HG02571 (cell line): ENCODE data around the gene ITGB4.
"Not testable (repeated sequence)": the region's sequence is repeated elsewhere in the genome, so short reads cannot be mapped to it uniquely, and the experiment has no call there.

Experiments
- ATAC-seq: cut with Tn5 transposase; IDR thresholded peaks from one replicate; pipeline ENCODE4 v1.9.1; 2021; ENCODE audit warnings: mild to moderate bottlenecking, moderate library complexity; ENCODE audit not compliant: unreplicated experiment

ITGB4 gene

DNA sequence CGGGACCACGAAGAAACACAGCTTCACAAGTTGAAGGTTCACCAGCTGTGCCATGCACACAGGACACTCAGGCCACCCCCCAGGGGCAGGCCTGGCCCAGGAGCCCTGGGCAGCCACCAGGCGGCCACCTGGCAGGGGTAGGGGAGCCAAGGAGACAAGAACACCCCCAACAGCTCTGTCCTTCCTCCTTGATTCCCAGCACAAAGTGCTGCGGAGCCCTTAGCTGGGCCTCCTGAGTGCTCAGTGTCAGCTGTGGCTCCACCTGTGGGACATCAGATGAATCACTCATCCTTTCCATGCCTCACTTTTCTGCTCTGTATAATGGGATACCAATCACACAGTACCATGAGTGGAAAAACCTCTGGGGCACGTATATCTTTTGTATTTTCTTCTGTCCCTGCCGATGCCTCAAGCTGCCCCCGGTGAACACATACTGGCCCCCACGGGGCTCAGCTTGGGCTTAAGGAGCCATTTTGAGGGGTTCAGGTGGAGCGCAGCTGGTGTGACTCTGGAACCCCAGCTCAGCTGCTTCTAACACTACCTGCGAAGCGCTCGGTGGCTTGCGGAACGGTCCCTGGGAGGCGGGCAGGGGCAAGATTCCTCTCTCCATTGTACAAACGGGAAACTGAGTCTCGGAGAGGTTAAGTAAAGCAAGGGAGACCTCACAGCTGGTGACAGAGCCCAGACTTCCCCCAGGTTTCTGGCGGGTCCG, 31.7 kb downstream of the ITGB4 start:
- no peak for ATAC-seq

DNA sequence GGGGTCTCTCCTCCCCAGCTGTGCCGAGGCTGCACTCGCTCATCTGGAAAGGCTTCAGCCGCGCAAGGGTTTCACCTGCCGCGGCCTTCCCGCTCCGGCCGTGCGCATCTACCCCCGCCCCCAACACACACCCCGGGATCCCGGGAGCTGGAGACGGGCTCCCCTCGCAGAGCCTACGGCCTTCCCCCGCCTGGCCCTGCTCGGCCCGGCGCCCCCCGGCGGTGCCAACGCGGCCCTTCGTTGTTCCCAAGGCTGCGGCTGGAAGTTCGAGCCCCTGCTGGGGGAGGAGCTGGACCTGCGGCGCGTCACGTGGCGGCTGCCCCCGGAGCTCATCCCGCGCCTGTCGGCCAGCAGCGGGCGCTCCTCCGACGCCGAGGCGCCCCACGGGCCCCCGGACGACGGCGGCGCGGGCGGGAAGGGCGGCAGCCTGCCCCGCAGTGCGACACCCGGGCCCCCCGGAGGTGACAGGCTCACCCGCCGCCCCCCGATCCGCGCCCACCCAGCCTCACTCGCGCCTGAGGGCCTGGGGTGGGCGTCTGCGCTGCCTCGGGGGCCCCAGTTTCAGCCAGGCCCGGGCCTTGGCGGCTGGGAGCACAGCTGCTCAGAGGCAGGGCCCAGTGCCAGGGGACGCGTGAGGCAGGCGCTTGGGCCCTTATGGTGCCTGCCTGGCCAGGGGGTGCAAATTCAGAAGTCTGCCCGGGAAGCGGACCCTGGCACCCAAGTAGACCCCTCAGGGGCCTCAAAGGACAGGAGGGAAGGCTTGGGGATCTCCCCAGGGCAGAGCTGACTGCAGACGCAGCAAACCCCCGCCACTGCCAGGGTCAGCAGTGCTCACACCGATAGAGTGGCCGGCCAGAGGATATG, 32.5 kb downstream of the ITGB4 start:
- no peak for ATAC-seq

GRCh38 chr17:75754378-75755204, 33.3 kb downstream of the ITGB4 start:
- ATAC-seq: no peak

GRCh38 chr17:75755205-75755901, 34.1 kb downstream of the ITGB4 start:
- ATAC-seq: no peak

DNA sequence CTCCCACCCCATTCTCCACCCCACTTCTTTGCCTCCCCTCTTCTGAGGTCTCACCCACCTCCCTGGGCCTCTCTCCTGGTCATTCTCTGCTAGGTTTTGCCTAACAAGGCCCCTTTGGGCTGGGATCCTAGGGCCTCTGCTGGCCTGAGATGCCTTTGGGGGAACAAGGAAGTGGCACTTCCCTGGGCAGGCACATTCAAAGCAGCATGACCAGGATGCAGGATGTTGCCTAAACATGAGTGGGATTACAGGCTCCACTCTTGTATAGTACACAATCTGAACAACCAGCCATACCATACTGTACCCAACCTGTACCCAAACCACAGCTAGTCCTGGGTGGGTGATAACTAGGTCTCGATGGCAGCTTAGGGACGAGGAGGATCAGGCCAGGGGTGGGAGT, 34.7 kb downstream of the ITGB4 start:
- ATAC-seq: no peak

DNA sequence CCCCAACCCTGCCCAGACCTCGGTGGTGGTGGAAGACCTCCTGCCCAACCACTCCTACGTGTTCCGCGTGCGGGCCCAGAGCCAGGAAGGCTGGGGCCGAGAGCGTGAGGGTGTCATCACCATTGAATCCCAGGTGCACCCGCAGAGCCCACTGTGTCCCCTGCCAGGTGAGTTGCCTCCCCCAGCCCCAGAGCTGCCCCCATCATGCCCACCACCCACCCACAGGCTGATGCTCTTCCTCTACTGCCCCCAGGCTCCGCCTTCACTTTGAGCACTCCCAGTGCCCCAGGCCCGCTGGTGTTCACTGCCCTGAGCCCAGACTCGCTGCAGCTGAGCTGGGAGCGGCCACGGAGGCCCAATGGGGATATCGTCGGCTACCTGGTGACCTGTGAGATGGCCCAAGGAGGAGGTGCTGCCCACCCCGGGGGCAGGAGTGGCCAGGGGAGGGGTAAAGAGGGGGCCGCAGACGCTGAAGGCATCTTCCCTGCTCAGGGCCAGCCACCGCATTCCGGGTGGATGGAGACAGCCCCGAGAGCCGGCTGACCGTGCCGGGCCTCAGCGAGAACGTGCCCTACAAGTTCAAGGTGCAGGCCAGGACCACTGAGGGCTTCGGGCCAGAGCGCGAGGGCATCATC, 35.3 kb downstream of the ITGB4 start:
- no peak for ATAC-seq

GRCh38 chr17:75757086-75757681, 35.9 kb downstream of the ITGB4 start:
- ATAC-seq: no peak

DNA sequence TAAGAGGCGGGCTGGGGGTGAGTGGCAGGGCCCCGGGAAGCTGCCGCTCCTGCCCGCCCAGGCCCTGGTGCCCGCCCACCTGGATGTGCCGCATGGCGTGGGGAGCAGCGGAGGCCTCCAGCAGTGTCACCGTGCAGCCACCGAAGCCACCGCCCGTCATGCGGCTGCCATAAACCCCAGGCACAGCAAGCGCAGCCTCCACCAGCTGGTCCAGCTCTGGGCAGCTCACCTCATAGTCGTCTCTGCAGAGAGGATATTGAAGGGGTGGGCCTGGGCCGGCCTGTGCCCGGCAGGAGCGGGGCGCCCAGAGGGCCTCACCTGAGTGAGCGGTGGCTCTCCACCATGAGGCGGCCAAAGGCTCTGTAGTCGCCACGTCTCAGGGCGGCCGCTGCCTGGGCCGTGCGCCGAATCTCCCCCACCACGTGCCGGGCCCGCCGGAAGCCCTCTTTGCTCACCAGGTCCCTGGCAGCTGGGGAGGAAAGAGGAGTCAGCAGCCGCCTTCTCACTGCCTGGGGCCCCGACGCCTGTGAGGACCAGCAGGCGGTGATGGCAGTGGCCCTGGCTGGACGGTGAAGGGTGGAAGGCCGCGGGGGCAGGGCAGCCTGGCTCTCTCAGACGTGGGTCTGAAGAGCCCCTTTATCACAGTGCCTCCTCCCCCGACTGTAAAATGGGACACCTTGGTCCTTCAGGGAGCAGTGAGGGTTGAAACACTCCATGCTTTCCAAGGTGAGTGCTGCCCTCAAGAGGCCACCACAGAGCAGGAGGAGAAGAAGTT, 37.1 kb downstream of the ITGB4 start:
- ATAC-seq: no peak

GRCh38 chr17:75759457-75759856, 38.2 kb downstream of the ITGB4 start:
- ATAC-seq: no peak

GRCh38 chr17:75759978-75760640, 38.9 kb downstream of the ITGB4 start:
- not testable (repeated sequence) for ATAC-seq

- ATAC-seq: no peak
Observed at GRCh38 chr17:75762513-75763268, 41.4 kb downstream of the ITGB4 start.

GRCh38 chr17:75763269-75763607, 42.0 kb downstream of the ITGB4 start:
- no peak for ATAC-seq

DNA sequence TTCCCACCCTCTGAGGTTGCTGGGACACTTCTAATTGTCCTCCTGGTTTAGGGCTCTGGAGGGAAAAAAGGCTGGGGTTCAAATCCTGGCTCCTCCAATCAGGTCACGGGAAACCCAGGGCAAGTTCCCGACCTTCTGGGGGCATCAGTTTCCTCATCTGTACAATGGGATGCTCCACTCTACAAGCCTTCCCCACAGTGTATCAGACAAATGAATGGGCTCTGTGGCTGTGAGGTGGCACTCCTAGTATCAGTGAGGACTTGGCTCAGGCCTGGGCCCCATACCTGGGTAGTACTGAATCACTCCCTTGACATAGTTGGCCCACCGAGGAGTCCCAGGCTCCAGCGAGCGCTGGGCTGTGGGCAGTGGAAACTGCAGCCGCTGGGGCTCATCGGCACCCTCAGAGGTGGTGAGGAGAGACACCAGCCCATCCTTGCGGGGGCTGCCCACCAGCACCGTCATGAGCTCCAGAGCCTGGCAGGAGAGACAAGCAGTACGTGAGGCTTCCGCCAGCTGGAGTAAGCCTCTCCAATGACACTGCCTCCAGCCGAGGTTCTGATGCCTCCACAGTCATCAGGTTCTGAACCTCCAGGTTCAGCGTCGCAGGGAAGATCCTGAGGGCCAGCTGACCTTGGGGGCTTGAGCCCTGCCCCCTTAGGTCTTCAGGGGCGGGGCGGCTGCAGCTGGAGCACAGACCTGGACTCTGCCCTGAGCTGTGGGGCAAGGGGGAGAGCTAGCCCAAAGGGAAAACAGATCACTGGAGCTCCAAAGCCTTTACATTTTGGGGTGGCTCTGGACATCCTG, 42.6 kb downstream of the ITGB4 start:
- ATAC-seq: no peak

- no peak for ATAC-seq
Observed at GRCh38 chr17:75764417-75764710, 43.1 kb downstream of the ITGB4 start.

GRCh38 chr17:75764711-75765421, 43.6 kb downstream of the ITGB4 start, which contains the start of gene GALK1:
TSS of gene GALK1 (minus strand) at chr17:75765192. CDS start at chr17:75765136, 56 bp downstream.
- ATAC-seq: no peak

GRCh38 chr17:75765981-75766380, 44.7 kb downstream of the ITGB4 start:
- ATAC-seq: no peak

GRCh38 chr17:75767881-75768280, 46.6 kb downstream of the ITGB4 start:
- ATAC-seq: no peak
